HFF-Myc (cell line): ENCODE data around the gene HMGXB3.
A peak's percentile ranks its signal among the peaks of the same experiment; 100 is the strongest.

Experiments used
- DNase-seq: peaks from one replicate; pipeline ENCODE4 v3.0.0-alpha.2; 2011; ENCODE audit warnings: low read depth; ENCODE audit errors: extremely low read depth
- H3K4me3 ChIP-seq: replicated peaks from 2 replicates; pipeline ENCODE4 v1.5.1; 2011; ENCODE audit warnings: low read depth, mild to moderate bottlenecking, control low read depth, low read length
- CTCF ChIP-seq: IDR thresholded peaks from 2 replicates; pipeline ENCODE4 v1.5.1; 2012; ENCODE audit warnings: mild to moderate bottlenecking, low read depth, low read length, control low read depth; ENCODE audit errors: missing control alignments

HMGXB3 gene

GRCh38 chr5:149957855-149958254 is 42.7 kb upstream of the HMGXB3 start:
- DNase-seq = peak; percentile 16
- TF ChIP-seq CTCF = no peak
- no peak overlapping the region for H3K4me3 ChIP-seq

GRCh38 chr5:149959406-149960236 is 40.9 kb upstream of the HMGXB3 start:
- peak; percentile 35 for DNase-seq
- peak; percentile 58 for TF ChIP-seq CTCF
- peak overlapping the region; percentile 62 for H3K4me3 ChIP-seq

- TF ChIP-seq CTCF = no peak
- peak within 1 kb of the TSS; percentile 62 for H3K4me3 ChIP-seq
- DNase-seq = peak; percentile 93
Observed at GRCh38 chr5:149960272-149961185, 40.0 kb upstream of the HMGXB3 start, which contains the start of gene SLC26A2. SLC26A2 (plus strand) TSS chr5:149960758; CDS start chr5:149977653, 16,895 bp downstream.

GRCh38 chr5:149961186-149961685 is 39.3 kb upstream of the HMGXB3 start:
- peak overlapping the region; percentile 62 for H3K4me3 ChIP-seq
- no peak for TF ChIP-seq CTCF
- DNase-seq = no peak

- DNase-seq = peak; percentile 52
- peak; percentile 62 for TF ChIP-seq CTCF
- H3K4me3 ChIP-seq = no peak overlapping the region
Observed at GRCh38 chr5:149961957-149962409, 38.6 kb upstream of the HMGXB3 start.

- H3K4me3 ChIP-seq = no peak overlapping the region
- no peak for DNase-seq
- no peak for TF ChIP-seq CTCF
Observed at GRCh38 chr5:149962601-149963300, 37.8 kb upstream of the HMGXB3 start.
